ENCODE data around the gene CFAP107.

DNA sequence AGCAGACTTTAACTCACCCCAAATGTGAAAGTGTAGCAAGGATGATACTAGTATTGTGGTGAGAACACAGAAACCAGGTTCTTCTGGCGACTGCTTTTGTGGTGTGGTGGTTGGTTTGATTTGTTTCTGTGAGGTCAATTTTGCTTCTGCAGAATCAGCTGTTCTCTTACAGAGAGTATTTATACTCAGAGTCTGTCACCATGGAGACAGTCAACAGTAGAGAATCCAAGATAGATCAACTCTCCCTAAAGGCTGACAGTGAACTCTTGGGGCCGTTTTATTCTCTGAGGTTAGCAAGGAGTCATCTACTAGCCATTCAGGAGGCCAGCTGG, at the start of gene CFAP107:
- TF ChIP-seq ZC3H4 (CRISPR knock-in tag; IDR thresholded peaks at IDR 0.05; ENCODE audit: borderline replicate concordance) (no peak), ZFY (CRISPR knock-in tag; IDR thresholded peaks at IDR 0.05) (no peak), MIXL1 (CRISPR knock-in tag; IDR thresholded peaks at IDR 0.05) (no peak), HNF4A (CRISPR knock-in tag; IDR thresholded peaks at IDR 0.05) (no peak), HMG20A (CRISPR knock-in tag; IDR thresholded peaks at IDR 0.05; ENCODE audit: borderline replicate concordance) (no peak), CTCF (CRISPR knock-in tag; IDR thresholded peaks at IDR 0.05) (no peak), ZNF274 (CRISPR knock-in tag; IDR thresholded peaks at IDR 0.05) (no peak), SP2 (CRISPR knock-in tag; IDR thresholded peaks at IDR 0.05) (no peak), TAF1 (CRISPR knock-in tag; IDR thresholded peaks at IDR 0.05) (no peak), JUNB (CRISPR knock-in tag; IDR thresholded peaks at IDR 0.05; ENCODE audit: borderline replicate concordance) (no peak), ZNF496 (CRISPR knock-in tag; IDR thresholded peaks at IDR 0.05; ENCODE audit: insufficient replicate concordance) (no peak), MIER2 (CRISPR knock-in tag; IDR thresholded peaks at IDR 0.05) (no peak)
- TF ChIP-seq, protein P1, sequence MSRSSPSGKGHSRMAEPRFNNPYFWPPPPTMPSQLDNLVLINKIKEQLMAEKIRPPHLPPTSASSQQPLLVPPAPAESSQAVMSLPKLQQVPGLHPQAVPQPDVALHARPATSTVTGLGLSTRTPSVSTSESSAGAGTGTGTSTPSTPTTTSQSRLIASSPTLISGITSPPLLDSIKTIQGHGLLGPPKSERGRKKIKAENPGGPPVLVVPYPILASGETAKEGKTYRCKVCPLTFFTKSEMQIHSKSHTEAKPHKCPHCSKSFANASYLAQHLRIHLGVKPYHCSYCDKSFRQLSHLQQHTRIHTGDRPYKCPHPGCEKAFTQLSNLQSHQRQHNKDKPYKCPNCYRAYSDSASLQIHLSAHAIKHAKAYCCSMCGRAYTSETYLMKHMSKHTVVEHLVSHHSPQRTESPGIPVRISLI (CRISPR knock-in tag; IDR thresholded peaks at IDR 0.05; ENCODE audit: borderline replicate concordance): no peak
